ENCODE results near the gene SLC1A7.

DNA sequence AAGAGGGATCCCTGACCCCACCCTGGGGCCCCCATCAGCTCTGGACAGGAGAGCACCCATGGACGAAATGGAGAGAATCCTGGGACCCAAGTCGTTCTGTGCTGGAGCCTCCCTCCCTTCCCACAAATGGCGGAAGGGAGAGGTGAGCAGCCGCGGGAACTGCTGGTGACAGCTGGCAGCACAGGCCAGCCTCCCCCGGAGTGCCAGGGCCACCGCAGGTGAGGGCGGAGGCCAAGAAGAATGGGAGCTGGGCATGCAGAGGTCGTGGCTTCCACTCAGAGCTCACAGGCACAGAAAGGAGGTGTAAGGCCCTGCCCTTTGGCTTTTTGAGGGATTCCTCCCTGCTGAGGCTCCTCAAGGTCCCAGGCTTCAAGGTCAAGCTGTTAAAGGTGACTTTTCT lies 24.6 kb downstream of the SLC1A7 start:
- TF ChIP-seq, protein P1, sequence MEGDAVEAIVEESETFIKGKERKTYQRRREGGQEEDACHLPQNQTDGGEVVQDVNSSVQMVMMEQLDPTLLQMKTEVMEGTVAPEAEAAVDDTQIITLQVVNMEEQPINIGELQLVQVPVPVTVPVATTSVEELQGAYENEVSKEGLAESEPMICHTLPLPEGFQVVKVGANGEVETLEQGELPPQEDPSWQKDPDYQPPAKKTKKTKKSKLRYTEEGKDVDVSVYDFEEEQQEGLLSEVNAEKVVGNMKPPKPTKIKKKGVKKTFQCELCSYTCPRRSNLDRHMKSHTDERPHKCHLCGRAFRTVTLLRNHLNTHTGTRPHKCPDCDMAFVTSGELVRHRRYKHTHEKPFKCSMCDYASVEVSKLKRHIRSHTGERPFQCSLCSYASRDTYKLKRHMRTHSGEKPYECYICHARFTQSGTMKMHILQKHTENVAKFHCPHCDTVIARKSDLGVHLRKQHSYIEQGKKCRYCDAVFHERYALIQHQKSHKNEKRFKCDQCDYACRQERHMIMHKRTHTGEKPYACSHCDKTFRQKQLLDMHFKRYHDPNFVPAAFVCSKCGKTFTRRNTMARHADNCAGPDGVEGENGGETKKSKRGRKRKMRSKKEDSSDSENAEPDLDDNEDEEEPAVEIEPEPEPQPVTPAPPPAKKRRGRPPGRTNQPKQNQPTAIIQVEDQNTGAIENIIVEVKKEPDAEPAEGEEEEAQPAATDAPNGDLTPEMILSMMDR (IDR thresholded peaks at IDR 0.05; ENCODE audit: low read length): no peak
- no peak for TF ChIP-seq EZH2 (IDR thresholded peaks at IDR 0.05; ENCODE audit: borderline replicate concordance, low read length)

All from OCI-LY1 (cell line).